Testis (tissue), 3 donors: ENCODE measurements around the gene ASF1B. TPM values are rescaled to one million over a fixed set of nuclear protein-coding genes. Genes with fewer than 3 reads are reported as not detected.

Experiments
- DNase-seq: peaks from one replicate; pipeline ENCODE4 v3.0.0-alpha.2; 2019
- H3K27ac ChIP-seq, 2 donors: fragments of 200-600 bp; sonication (generic); one replicate each; pipeline ENCODE4 v1.5.1; 2019
- H3K27me3 ChIP-seq: fragments of 200-600 bp; sonication (generic); one replicate; pipeline ENCODE4 v1.5.1; 2019
- H3K36me3 ChIP-seq: fragments of 200-600 bp; sonication (generic); one replicate; pipeline ENCODE4 v1.5.1; 2017; ENCODE audit warnings: low read depth; ENCODE audit errors: missing control alignments
- H3K4me1 ChIP-seq: fragments of 200-600 bp; sonication (generic); one replicate; pipeline ENCODE4 v1.5.1; 2019
- H3K4me3 ChIP-seq, 2 donors: fragments of 200-600 bp; sonication (generic); one replicate each; pipeline ENCODE4 v1.5.1; 2017 to 2019
- H3K9me3 ChIP-seq: fragments of 200-600 bp; sonication (generic); one replicate; pipeline ENCODE4 v1.5.1; 2017
- POLR2A ChIP-seq: fragments of 450-650 bp; IDR thresholded peaks from one replicate; pipeline ENCODE4 v1.6.1; 2017; ENCODE audit warnings: antibody characterized with exemption, mild to moderate bottlenecking, moderate library complexity
- WGBS, 2 donors: methylation state at CpG; one replicate each; pipeline ENCODE4 v1.1.5; 2018; 5-methylcytosine and 5-hydroxymethylcytosine counted together
- intact Hi-C: fragments of 100-400 bp; cut with DNase I; formaldehyde crosslinking; loops from one replicate; pipeline ENCODE4 v1.15.1; 2023; ENCODE audit warnings: low total_unique reads
- polyA plus RNA-seq: library from polyadenylated mRNA; stranded (reverse); fragments of 350-450 nt; fragmentation: Illumina TruSeq; extraction: RNeasy Lipid Tissue Mini Kit (QIAGEN cat#74804); gene quantifications from one replicate; pipeline ENCODE4 v1.2.3, GENCODE V29; 2014; ENCODE audit warnings: low read depth, low replicate concordance; ENCODE audit not compliant: insufficient read depth
- total RNA-seq, 2 donors: library from RNA; depleted of rRNA; stranded (reverse); fragments of >200 nt; gene quantifications; one replicate each; pipeline ENCODE4 v1.2.3, GENCODE V29; 2016
- TF ChIP-seq, protein P1 (sequence below), 3 experiments: fragments of 450-650 bp in 2 of 3; fragments of 200-600 bp in 1 of 3; sonication (generic) in 1 of 3; IDR thresholded peaks; one replicate each; pipeline ENCODE4 v1.5.1; 2016 to 2019; ENCODE audit warnings: antibody characterized with exemption in 3 of 3, mild to moderate bottlenecking in 2 of 3, moderate library complexity in 1 of 3

The ASF1B gene
- total and polyA plus RNA-seq, 3 donors from 2014 or later, result 31.5 to 55.2 (median 52.7) TPM

DNA sequence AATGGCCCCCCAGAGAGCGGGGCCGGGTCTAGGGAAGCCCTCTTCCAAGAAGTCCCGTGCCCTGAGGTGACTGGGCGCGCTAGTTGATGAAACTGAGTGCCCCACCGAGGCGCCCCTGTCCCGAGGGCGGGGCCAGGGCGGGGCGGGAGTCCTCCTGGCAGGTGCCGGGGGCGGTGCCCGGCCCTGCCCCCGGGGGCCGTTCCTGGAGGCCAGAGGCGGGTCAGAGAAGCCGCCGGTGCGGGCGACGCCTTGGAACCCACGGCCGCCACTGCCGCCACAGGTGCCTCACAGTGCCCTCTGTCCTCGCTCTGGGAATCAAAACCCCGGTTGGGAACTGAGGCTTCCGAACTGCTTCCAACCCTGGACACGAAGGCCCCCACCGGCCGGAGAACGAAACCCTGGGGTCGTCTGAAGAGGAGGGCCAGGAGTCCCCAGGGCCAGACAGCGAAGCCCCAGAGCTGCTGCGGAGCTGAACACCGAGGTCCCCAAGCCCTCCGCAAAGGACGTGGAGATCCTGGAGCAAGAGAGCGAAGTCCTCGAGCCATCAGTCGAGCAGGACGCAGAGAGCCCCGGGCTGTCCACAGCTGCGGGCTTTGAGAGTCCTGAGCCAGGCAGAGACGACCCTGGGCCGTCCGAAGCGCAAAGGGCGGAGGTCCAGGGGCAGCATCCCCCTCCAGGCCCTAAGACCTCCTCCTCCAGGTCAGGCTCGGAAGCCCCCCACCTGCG is 63.7 kb downstream of the ASF1B start, which contains the start of gene MISP3:
MISP3 (plus strand) TSS at position 252 of the 726 bp plus-strand sequence. CDS start 524 bp downstream, outside the sequence.
- no peaks in the 10 kb centered on the region for H3K36me3 ChIP-seq
- WGBS, 2 donors, result 0 to 1% methylated on average over 1 to 33 of the region's 51 CpGs
- peak within 1 kb of the TSS; percentile 85 to 88 for H3K27ac ChIP-seq
- peak within 1 kb of the TSS; percentile 54 to 60 for H3K4me3 ChIP-seq
- intact Hi-C loops, result loop anchor here (10.0 kb wide), 1 partner anchor 188 kb away; no protein-coding TSS in a partner anchor
- TF ChIP-seq POLR2A, result no peak
- H3K27me3 ChIP-seq, result no peaks in the 10 kb centered on the region
- peaks cover 15% of the 10 kb centered on the region for H3K4me1 ChIP-seq
- DNase-seq, result peak; percentile 50
- no peaks in the 10 kb centered on the region for H3K9me3 ChIP-seq

DNA sequence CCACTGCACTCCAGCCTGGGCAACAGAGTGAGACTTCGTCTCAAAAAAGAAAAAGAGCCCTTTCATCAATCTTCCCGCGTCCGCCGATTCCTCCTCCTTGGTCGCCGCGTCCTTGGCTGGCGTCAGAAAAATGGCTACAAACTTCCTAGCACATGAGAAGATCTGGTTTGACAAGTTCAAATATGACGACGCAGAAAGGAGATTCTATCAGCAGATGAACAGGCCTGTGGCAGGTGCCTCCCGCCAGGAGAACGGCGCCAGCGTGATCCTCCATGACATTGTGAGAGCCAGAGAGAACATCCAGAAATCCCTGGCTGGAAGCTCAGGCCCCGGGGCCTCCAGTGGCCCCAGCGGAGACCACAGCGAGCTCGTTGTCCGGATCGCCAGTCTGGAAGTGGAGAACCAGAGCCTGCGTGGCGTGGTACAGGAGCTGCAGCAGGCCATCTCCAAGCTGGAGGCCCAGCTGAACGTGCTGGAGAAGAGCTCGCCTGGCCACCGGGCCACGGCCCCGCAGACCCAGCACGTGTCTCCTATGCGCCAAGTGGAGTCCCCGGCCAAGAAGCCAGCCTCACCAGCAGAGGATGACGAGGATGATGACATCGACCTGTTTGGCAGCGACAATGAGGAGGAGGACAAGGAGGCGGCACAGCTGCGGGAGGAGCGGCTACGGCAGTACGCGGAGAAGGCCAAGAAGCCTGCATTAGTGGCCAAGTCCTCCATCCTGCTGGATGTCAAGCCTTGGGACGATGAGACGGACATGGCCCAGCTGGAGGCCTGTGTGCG is 65.9 kb downstream of the ASF1B start:
- Histone ChIP-seq H3K4me3 (no peak overlapping the region), H3K4me1 (peaks cover 15% of the 10 kb centered on the region), H3K9me3 (no peaks in the 10 kb centered on the region), H3K27ac (no peak overlapping the region), H3K36me3 (no peaks in the 10 kb centered on the region), H3K27me3 (no peaks in the 10 kb centered on the region)
- DNase-seq, result no peak
- TF ChIP-seq, protein P1, sequence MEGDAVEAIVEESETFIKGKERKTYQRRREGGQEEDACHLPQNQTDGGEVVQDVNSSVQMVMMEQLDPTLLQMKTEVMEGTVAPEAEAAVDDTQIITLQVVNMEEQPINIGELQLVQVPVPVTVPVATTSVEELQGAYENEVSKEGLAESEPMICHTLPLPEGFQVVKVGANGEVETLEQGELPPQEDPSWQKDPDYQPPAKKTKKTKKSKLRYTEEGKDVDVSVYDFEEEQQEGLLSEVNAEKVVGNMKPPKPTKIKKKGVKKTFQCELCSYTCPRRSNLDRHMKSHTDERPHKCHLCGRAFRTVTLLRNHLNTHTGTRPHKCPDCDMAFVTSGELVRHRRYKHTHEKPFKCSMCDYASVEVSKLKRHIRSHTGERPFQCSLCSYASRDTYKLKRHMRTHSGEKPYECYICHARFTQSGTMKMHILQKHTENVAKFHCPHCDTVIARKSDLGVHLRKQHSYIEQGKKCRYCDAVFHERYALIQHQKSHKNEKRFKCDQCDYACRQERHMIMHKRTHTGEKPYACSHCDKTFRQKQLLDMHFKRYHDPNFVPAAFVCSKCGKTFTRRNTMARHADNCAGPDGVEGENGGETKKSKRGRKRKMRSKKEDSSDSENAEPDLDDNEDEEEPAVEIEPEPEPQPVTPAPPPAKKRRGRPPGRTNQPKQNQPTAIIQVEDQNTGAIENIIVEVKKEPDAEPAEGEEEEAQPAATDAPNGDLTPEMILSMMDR (IDR thresholded peaks at IDR 0.05), result no peak
- TF ChIP-seq POLR2A, result no peak
- 95% methylated on average over 39 to 40 of the region's 43 CpGs for WGBS, 2 donors
- intact Hi-C loops, result loop anchor here (10.0 kb wide), 1 partner anchor 186 kb away; no protein-coding TSS in a partner anchor

Other genes starting within 250 kb of the ASF1B start
- 10 to 100 TPM; 26.3 to 48.9 TPM for gene BRME1, start 230.5 kb downstream of the ASF1B start, total RNA-seq
- gene BRME1, start 230.5 kb downstream of the ASF1B start, polyA plus RNA-seq, result 17.8 TPM
- 10 to 100 TPM; 56.6 to 62.7 TPM for gene CC2D1A, start 230.4 kb downstream of the ASF1B start, total RNA-seq
- gene CC2D1A, start 230.4 kb downstream of the ASF1B start, polyA plus RNA-seq, result 31.0 TPM
- gene PODNL1, start 198.2 kb downstream of the ASF1B start, total RNA-seq, result 10 to 100 TPM; 12.6 to 14.6 TPM
- gene PODNL1, start 198.2 kb downstream of the ASF1B start, polyA plus RNA-seq, result 5.8 TPM
- 10 to 100 TPM; 79.3 to 82.6 TPM for gene DCAF15, start 184.1 kb downstream of the ASF1B start, total RNA-seq
- gene DCAF15, start 184.1 kb downstream of the ASF1B start, polyA plus RNA-seq, result 151 TPM
- gene RFX1, start 130.3 kb downstream of the ASF1B start, total RNA-seq, result 10 to 100 TPM; 18.3 to 24.2 TPM
- gene RFX1, start 130.3 kb downstream of the ASF1B start, polyA plus RNA-seq, result 40.9 TPM
- not detected for gene RLN3, start 108.4 kb downstream of the ASF1B start, total RNA-seq
- 1.7 TPM for gene RLN3, start 108.4 kb downstream of the ASF1B start, polyA plus RNA-seq
- gene IL27RA, start 104.8 kb downstream of the ASF1B start, total RNA-seq, result 1 to 10 TPM; 3.5 to 4.9 TPM
- 5.2 TPM for gene IL27RA, start 104.8 kb downstream of the ASF1B start, polyA plus RNA-seq
- gene PALM3, start 74.5 kb downstream of the ASF1B start, total RNA-seq, result 10 to 100 TPM; 21.3 to 34.6 TPM
- gene PALM3, start 74.5 kb downstream of the ASF1B start, polyA plus RNA-seq, result 18.4 TPM
- gene MISP3, start 63.8 kb downstream of the ASF1B start, total RNA-seq, result 1 to 10 TPM; 4.2 to 7.2 TPM
- 0.76 TPM for gene MISP3, start 63.8 kb downstream of the ASF1B start, polyA plus RNA-seq
- gene C19orf67, start 50.8 kb downstream of the ASF1B start, total RNA-seq, result 10 to 100 TPM in 1 of 2 donors, 1 to 10 TPM in 1; 5.0 to 12.7 TPM
- gene C19orf67, start 50.8 kb downstream of the ASF1B start, polyA plus RNA-seq, result 12.6 TPM
- 10 to 100 TPM; 50.6 to 72.9 TPM for gene SAMD1, start 45.8 kb downstream of the ASF1B start, total RNA-seq
- 34.0 TPM for gene SAMD1, start 45.8 kb downstream of the ASF1B start, polyA plus RNA-seq
- 100 to 1,000 TPM; 114 to 116 TPM for gene PRKACA, start 18.8 kb downstream of the ASF1B start, total RNA-seq
- 203 TPM for gene PRKACA, start 18.8 kb downstream of the ASF1B start, polyA plus RNA-seq
- 10 to 100 TPM; 45.0 to 57.2 TPM for gene ADGRL1, start 69.6 kb upstream of the ASF1B start, total RNA-seq
- 23.8 TPM for gene ADGRL1, start 69.6 kb upstream of the ASF1B start, polyA plus RNA-seq
- 10 to 100 TPM in 1 of 2 donors, 1 to 10 TPM in 1; 8.7 to 14.6 TPM for gene ADGRE5, start 244.9 kb upstream of the ASF1B start, total RNA-seq
- 21.2 TPM for gene ADGRE5, start 244.9 kb upstream of the ASF1B start, polyA plus RNA-seq